Measurements from ENCODE around the gene TMC2. TPM values are rescaled to one million over a fixed set of nuclear protein-coding genes. Genes with fewer than 3 reads are reported as not detected.
"Not testable (repeated sequence)": the region's sequence is repeated elsewhere in the genome, so short reads cannot be mapped to it uniquely, and the experiment has no call there.

The TMC2 gene
- total RNA-seq = under 1 TPM in 1 of 4 donors, not detected in 3; 0.19 TPM

- Histone ChIP-seq H3K9me3 (no peaks in the 10 kb centered on the region), H3K4me1 (peaks cover 0 to 7% (median 0%) of the 10 kb centered on the region in 3 donors), H3K27ac (no peak within 1 kb of the TSS), H3K36me3 (no peaks in the 10 kb centered on the region), H3K27me3 (peaks cover 0 to 84% (median 0%) of the 10 kb centered on the region in 4 donors), H3K4me3 (no peak within 1 kb of the TSS)
- intact Hi-C loops (cut with DNase I) = no loop called here
- 70% methylated on average over 7 of the region's 13 CpGs; no CpG with 5 or more reads in 1 of the 2 donors for WGBS, 2 donors
- TF ChIP-seq POLR2A (IDR thresholded peaks at IDR 0.05) = no peak
- no peak for TF ChIP-seq CTCF (IDR thresholded peaks at IDR 0.05)
- no peak for DNase-seq
Observed at GRCh38 chr20:2536560-2536986, at the start of gene TMC2. TMC2 (plus strand) TSS chr20:2536573; CDS start chr20:2536622, 49 bp downstream.

- H3K4me3 ChIP-seq; H3K27me3 ChIP-seq; H3K4me1 ChIP-seq; H3K9me3 ChIP-seq; DNase-seq; intact Hi-C loops (cut with DNase I); H3K27ac ChIP-seq: not testable (repeated sequence)
- peaks cover 0 to 36% (median 3%) of the 10 kb centered on the region in 3 donors for H3K36me3 ChIP-seq
- WGBS, 2 donors = 85 to 90% methylated on average over 2 of the region's 2 CpGs
Observed at GRCh38 chr20:2502808-2503384, 33.5 kb upstream of the TMC2 start.

- intact Hi-C loops (cut with DNase I); DNase-seq; H3K27ac ChIP-seq; H3K9me3 ChIP-seq; H3K4me3 ChIP-seq; H3K27me3 ChIP-seq: not testable (repeated sequence)
- Histone ChIP-seq H3K36me3 (peaks cover 0 to 18% (median 0%) of the 10 kb centered on the region in 3 donors), H3K4me1 (peaks cover 5 to 20% (median 15%) of the 10 kb centered on the region in 3 donors)
- 60 to 81% methylated on average over 2 of the region's 2 CpGs for WGBS, 2 donors
Observed at GRCh38 chr20:2504803-2505202, 31.6 kb upstream of the TMC2 start.

- peaks cover 5 to 21% (median 15%) of the 10 kb centered on the region in 3 donors for H3K4me1 ChIP-seq
- H3K9me3 ChIP-seq; H3K27ac ChIP-seq; H3K36me3 ChIP-seq; DNase-seq; H3K27me3 ChIP-seq; H3K4me3 ChIP-seq; intact Hi-C loops (cut with DNase I): not testable (repeated sequence)
- WGBS, 2 donors = 94 to 97% methylated on average over 2 to 3 of the region's 5 CpGs
Observed at GRCh38 chr20:2506426-2506825, 29.9 kb upstream of the TMC2 start.

GRCh38 chr20:2507464-2507863 is 28.9 kb upstream of the TMC2 start:
- WGBS, 2 donors = 66 to 85% methylated on average over 5 of the region's 5 CpGs
- TF ChIP-seq CTCF (IDR thresholded peaks at IDR 0.05) (no peak), POLR2A (IDR thresholded peaks at IDR 0.05) (no peak)
- H3K27ac ChIP-seq = peak overlapping the region in 3 of 4 donors; percentile 85 to 89 (median 87)

GRCh38 chr20:2507875-2508630 is 28.3 kb upstream of the TMC2 start:
- intact Hi-C loops (cut with DNase I) = no loop called here
- peak overlapping the region; percentile 56 to 83 (median 74) for H3K4me3 ChIP-seq
- no peaks in the 10 kb centered on the region for H3K36me3 ChIP-seq
- no peaks in the 10 kb centered on the region for H3K27me3 ChIP-seq
- TF ChIP-seq CTCF (IDR thresholded peaks at IDR 0.05) (no peak), POLR2A (IDR thresholded peaks at IDR 0.05) (no peak)
- peak overlapping the region; percentile 85 to 93 (median 88) for H3K27ac ChIP-seq
- H3K9me3 ChIP-seq = no peaks in the 10 kb centered on the region
- peaks cover 5 to 21% (median 15%) of the 10 kb centered on the region in 3 donors for H3K4me1 ChIP-seq
- WGBS, 2 donors = 11 to 17% methylated on average over 8 to 10 of the region's 22 CpGs
- DNase-seq = no peak

More at GRCh38 chr20:2507464-2507863, 28.9 kb upstream of the TMC2 start:
- peak overlapping the region in 3 of 4 donors; percentile 72 to 83 (median 77) for H3K4me3 ChIP-seq
- H3K4me1 ChIP-seq = peaks cover 5 to 21% (median 15%) of the 10 kb centered on the region in 3 donors
- no peaks in the 10 kb centered on the region for H3K27me3 ChIP-seq
- H3K9me3 ChIP-seq = no peaks in the 10 kb centered on the region
- H3K36me3 ChIP-seq = no peaks in the 10 kb centered on the region
- DNase-seq = no peak
- intact Hi-C loops (cut with DNase I) = no loop called here
